SK-N-SH treated with all-trans-retinoic acid at 6 μM for 48 hours (cell line): ENCODE data around the gene CDC14B.

Experiments used
- ATAC-seq: fragments of 200-7000 bp; cut with Tn5 transposase; 3 replicates; pipeline ENCODE4 v1.9.1; 2020; ENCODE audit warnings: mild to moderate bottlenecking, moderate library complexity
- CREB5 ChIP-seq: fragments of 250-450 bp; sonication (Bioruptor Pico); IDR thresholded peaks from 2 replicates; pipeline ENCODE4 v1.5.1; 2020; ENCODE audit warnings: low read depth, mild to moderate bottlenecking, moderate library complexity
- CSDC2 ChIP-seq: fragments of 250-450 bp; sonication (Bioruptor Pico); IDR thresholded peaks from 2 replicates; pipeline ENCODE4 v1.5.0; 2020; ENCODE audit warnings: mild to moderate bottlenecking, moderate library complexity
- ESRRG ChIP-seq: fragments of 250-450 bp; sonication (Bioruptor Pico); IDR thresholded peaks from 2 replicates; pipeline ENCODE4 v1.6.1; 2021; ENCODE audit warnings: mild to moderate bottlenecking
- GLIS3 ChIP-seq: fragments of 250-450 bp; sonication (Bioruptor Pico); IDR thresholded peaks from 2 replicates; pipeline ENCODE4 v1.5.0; 2020; ENCODE audit warnings: mild to moderate bottlenecking, moderate library complexity
- ISL1 ChIP-seq: fragments of 250-450 bp; sonication (Bioruptor Pico); IDR thresholded peaks from 2 replicates; pipeline ENCODE4 v2.1.2; 2022; ENCODE audit warnings: mild to moderate bottlenecking, moderate library complexity
- PATZ1 ChIP-seq: fragments of 250-450 bp; sonication (Bioruptor Pico); IDR thresholded peaks from 2 replicates; pipeline ENCODE4 v1.8.0; 2020; ENCODE audit warnings: mild to moderate bottlenecking, moderate library complexity, borderline replicate concordance
- PPARA ChIP-seq: fragments of 250-450 bp; sonication (Bioruptor Pico); IDR thresholded peaks from 2 replicates; pipeline ENCODE4 v1.5.0; 2020; ENCODE audit warnings: mild to moderate bottlenecking, borderline replicate concordance
- TCF4 ChIP-seq: fragments of 250-450 bp; sonication (Bioruptor Pico); IDR thresholded peaks from 2 replicates; pipeline ENCODE4 v1.8.0; 2021; ENCODE audit warnings: mild to moderate bottlenecking, moderate library complexity, borderline replicate concordance
- TOX ChIP-seq: fragments of 250-450 bp; sonication (Bioruptor Pico); IDR thresholded peaks from 2 replicates; pipeline ENCODE4 v1.8.0; 2021; ENCODE audit warnings: mild to moderate bottlenecking, moderate library complexity, borderline replicate concordance
- TSHZ2 ChIP-seq: fragments of 250-450 bp; sonication (Bioruptor Pico); IDR thresholded peaks from 2 replicates; pipeline ENCODE4 v1.5.0; 2020; ENCODE audit warnings: mild to moderate bottlenecking, moderate library complexity
- ZC3H10 ChIP-seq: fragments of 250-450 bp; sonication (Bioruptor Pico); IDR thresholded peaks from 2 replicates; pipeline ENCODE4 v1.5.1; 2021; ENCODE audit warnings: mild to moderate bottlenecking, moderate library complexity
- ZFP3 ChIP-seq: fragments of 250-450 bp; sonication (Bioruptor Pico); IDR thresholded peaks from 2 replicates; pipeline ENCODE4 v1.5.0; 2020; ENCODE audit warnings: mild to moderate bottlenecking, moderate library complexity
- ZFP30 ChIP-seq: fragments of 450-650 bp; formaldehyde crosslinking; IDR thresholded peaks from 2 replicates; pipeline ENCODE4 v1.5.0; 2022; ENCODE audit warnings: mild to moderate bottlenecking, moderate library complexity
- ZNF565 ChIP-seq: fragments of 450-650 bp; formaldehyde crosslinking; conservative IDR thresholded peaks from 2 replicates; pipeline ENCODE4 v1.5.0; 2020; ENCODE audit warnings: low read depth, mild to moderate bottlenecking, moderate library complexity
- ZNF70 ChIP-seq: fragments of 450-650 bp; formaldehyde crosslinking; IDR thresholded peaks from 2 replicates; pipeline ENCODE4 v1.5.0; 2020; ENCODE audit warnings: mild to moderate bottlenecking, moderate library complexity
- ZNF8 ChIP-seq: fragments of 450-650 bp; formaldehyde crosslinking; IDR thresholded peaks from 2 replicates; pipeline ENCODE4 v1.5.0; 2020; ENCODE audit warnings: mild to moderate bottlenecking, moderate library complexity

CDC14B gene

GRCh38 chr9:96654450-96655197 lies 35.0 kb upstream of the CDC14B start:
- TF ChIP-seq ZNF70 (CRISPR knock-in tag) (0 out of 2 replicates have a peak, but pooled peaks have one; percentile 26), ZC3H10 (CRISPR knock-in tag) (no peak), ZNF565 (no peak), TSHZ2 (CRISPR knock-in tag) (0 out of 2 replicates have a peak, but pooled peaks have one; percentile 10), ESRRG (CRISPR knock-in tag) (no peak), ZFP3 (peak; percentile 59; the same call in 1 of the 2 replicates)
- TF ChIP-seq, all 23 proteins: peak for 3
- peak; percentile 81 for ATAC-seq

GRCh38 chr9:96651626-96652025 lies 32.0 kb upstream of the CDC14B start:
- TF ChIP-seq TSHZ2 (CRISPR knock-in tag) = no peak
- TF ChIP-seq ISL1 (CRISPR knock-in tag) = no peak
- no peak for TF ChIP-seq ZNF70 (CRISPR knock-in tag)
- no peak for TF ChIP-seq GLIS3 (CRISPR knock-in tag)
- no peak for TF ChIP-seq ZFP30
- TF ChIP-seq PPARA = no peak
- TF ChIP-seq PATZ1 (CRISPR knock-in tag) = no peak
- peak; percentile 39 for ATAC-seq

GRCh38 chr9:96649620-96650324 lies 30.1 kb upstream of the CDC14B start:
- TF ChIP-seq ZNF8 (CRISPR knock-in tag) (no peak), GLIS3 (CRISPR knock-in tag) (no peak), PPARA (no peak), ISL1 (CRISPR knock-in tag) (no peak), ZC3H10 (CRISPR knock-in tag) (no peak), TOX (no peak), TSHZ2 (CRISPR knock-in tag) (no peak), ESRRG (CRISPR knock-in tag) (no peak), TCF4 (no peak), CSDC2 (CRISPR knock-in tag) (no peak), CREB5 (CRISPR knock-in tag) (no peak)
- no peak for ATAC-seq
